HG02840 (cell line): ENCODE results near the gene PPP2R5E.

Experiments
- ATAC-seq: cut with Tn5 transposase; IDR thresholded peaks from one replicate; pipeline ENCODE4 v1.9.1; 2021; ENCODE audit warnings: mild to moderate bottlenecking, moderate library complexity, moderate number of reproducible peaks; ENCODE audit not compliant: unreplicated experiment, low FRiP score

The PPP2R5E gene

GRCh38 chr14:63474844-63475243 is 68.3 kb downstream of the PPP2R5E start:
- no peak for ATAC-seq

DNA sequence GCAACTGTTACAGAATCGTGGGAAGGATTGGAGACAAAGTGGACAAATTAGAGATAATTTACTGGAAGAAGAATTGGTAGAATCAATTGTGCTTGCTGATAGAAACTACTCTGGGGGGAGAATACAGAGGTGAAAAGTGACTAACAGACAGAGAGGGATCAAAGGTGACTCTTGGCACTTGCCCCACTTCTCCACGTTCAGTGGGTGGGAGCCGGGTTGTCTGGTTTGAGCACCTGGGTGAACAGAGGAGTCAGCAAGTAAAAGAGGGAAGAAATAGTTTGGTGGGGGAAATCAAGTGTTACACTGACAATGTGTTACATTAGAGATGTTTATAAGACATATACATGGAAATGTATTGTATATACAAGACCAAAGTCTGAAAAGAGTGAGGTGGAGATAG is 69.1 kb downstream of the PPP2R5E start:
- no peak for ATAC-seq

GRCh38 chr14:63472986-63473788 is 70.0 kb downstream of the PPP2R5E start:
- no peak for ATAC-seq

DNA sequence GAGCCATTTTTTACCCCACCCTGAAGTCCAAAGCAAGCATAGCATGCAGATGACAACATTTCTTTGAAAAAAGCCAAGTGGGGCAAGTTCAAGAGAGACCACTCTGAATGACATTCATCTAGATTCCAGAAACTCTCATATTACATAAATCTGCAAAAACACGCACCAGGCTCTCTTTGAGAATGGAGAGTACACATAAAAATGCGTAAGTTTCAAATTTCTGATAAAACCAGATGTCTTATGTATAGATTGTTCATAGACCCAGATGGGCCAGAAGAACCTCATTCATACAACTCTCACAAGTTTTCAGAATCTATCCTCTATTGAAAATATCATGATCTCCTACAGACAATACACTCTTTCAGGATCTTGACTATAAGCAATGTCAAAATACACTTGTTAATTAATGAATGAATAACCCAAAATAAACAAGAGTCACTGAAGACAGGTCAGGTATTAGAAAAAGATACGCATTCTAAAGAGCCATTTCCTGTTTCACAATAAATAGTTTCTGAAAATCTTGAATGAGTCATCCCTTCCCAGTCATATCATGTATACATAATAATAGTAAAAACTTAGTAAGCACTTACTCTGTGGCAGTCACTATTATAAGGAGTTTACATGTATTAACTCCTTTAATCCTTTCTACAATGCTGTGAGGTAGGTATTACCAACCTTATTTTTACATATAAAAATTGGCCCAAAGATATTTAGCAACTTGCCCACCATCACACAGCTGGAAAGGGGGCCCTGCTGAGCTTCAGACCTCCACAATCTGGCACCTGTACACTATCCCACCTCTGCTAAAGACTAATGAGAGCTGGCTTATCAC is 72.0 kb downstream of the PPP2R5E start:
- peak; percentile 78 for ATAC-seq

GRCh38 chr14:63468294-63468693 is 74.9 kb downstream of the PPP2R5E start:
- no peak for ATAC-seq

DNA sequence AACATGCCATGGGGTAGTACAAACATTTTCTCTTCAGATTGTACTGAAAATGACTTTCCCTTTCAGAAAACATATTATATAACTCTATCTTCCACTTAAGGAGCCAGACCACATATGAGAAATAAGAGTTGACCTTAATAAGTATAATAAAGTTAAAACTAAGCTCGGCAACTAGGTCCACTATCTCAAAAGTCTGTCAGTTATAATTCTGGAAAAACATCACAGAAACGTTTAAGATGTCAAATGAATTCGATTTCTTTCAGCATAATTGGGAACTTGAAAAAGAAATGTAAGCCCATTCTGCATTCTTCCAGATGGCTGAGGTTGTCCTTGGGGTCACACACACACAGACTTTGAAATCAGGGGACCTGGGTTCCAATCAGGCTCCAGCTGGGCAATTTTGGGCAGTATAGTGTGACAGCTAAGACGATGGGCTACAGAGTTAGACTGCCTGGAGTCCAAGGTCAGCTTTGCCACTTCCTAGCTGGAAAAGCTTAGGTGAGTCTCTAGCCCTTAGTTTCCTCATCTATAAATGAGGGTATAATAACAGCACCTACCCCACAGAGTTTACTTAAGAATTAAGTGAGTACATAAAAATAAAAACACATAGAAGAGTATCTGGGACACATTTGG is 75.6 kb downstream of the PPP2R5E start:
- no peak for ATAC-seq

GRCh38 chr14:63465347-63465746 is 77.8 kb downstream of the PPP2R5E start:
- ATAC-seq, result no peak

GRCh38 chr14:63460680-63461369 is 82.4 kb downstream of the PPP2R5E start:
- no peak for ATAC-seq

GRCh38 chr14:63459738-63460137 is 83.4 kb downstream of the PPP2R5E start:
- ATAC-seq, result no peak

DNA sequence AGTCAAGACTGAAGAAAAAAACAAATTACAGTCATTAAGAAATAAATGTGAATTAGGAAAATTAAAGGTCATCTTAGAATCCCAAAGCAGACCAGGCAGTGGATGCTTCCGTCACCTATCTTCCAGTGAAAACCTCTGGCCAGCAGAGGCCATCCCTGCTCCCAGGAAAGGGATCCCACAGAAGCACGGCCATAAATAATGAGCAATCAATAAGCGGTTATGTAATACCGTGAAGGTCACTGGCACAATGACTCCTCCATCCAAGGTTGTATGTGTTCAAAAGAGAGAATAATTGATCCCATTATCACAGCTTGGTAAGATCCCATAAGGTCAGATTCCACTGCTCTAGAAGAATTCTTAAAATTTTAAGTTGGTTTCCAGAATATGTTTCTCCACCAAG is 85.7 kb downstream of the PPP2R5E start:
- ATAC-seq, result no peak

GRCh38 chr14:63454863-63455622 is 88.1 kb downstream of the PPP2R5E start:
- no peak for ATAC-seq

- no peak for ATAC-seq
These were observed 88.7 kb downstream of the PPP2R5E start for GRCh38 chr14:63454436-63454835.

- no peak for ATAC-seq
These were observed 89.7 kb downstream of the PPP2R5E start for GRCh38 chr14:63453443-63453936.

DNA sequence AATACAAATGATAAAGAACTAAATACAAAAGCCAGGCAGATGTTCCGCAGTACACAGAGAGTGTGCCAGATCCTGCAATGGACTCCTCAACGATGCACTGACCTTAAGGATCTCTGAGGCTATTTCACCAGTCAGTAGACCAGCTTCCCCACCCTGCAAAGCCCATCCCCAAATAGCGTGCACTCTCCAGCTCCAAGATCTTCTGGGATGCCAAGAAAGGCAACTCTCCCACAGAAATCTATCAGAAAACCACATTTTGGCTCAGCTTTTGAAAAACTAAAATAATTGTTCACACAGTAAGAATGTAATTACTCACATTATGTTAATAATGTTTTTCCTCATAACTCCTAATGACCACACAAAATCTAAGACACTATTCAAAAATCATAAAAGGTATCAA is 90.4 kb downstream of the PPP2R5E start:
- no peak for ATAC-seq

DNA sequence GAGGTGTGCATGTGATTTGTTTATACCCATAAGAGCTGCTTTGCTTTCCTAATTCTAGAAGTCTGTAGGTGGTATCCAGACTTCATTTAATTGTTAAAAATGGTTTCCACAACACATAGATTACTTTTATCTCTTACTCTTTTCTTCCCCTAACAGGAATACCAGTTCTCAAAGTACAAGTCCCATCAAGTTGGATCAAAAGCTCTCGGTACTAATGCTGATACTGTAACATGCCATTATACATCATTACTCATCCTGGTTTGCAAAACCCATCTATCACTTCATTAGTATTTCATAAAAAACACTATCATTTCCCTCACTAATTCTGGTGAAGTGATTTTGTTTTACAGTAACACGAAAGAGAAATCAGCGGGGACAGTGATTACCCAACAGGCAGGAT is 94.3 kb downstream of the PPP2R5E start:
- ATAC-seq, result no peak

GRCh38 chr14:63444588-63444987 is 98.6 kb downstream of the PPP2R5E start:
- ATAC-seq, result no peak

DNA sequence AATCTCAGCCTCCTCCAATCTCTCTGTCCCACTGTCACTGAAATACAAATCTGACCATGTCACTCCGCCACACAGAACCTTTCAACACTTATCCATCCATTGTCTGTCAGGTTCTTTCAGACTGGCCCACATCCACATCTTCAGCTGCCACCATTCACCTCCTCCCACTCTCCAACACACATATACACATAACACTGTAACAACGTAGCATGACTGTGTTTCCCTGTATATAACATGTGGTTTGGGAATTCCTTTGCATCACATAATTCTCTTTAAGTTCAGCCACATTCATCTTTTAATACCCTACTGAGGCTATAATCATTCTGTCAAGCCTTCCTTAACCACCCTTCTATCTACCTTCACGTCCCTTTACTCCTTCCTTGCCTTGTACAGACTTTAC is 99.2 kb downstream of the PPP2R5E start:
- no peak for ATAC-seq

- ATAC-seq, result no peak
These were observed 99.8 kb downstream of the PPP2R5E start for GRCh38 chr14:63443361-63443760.

DNA sequence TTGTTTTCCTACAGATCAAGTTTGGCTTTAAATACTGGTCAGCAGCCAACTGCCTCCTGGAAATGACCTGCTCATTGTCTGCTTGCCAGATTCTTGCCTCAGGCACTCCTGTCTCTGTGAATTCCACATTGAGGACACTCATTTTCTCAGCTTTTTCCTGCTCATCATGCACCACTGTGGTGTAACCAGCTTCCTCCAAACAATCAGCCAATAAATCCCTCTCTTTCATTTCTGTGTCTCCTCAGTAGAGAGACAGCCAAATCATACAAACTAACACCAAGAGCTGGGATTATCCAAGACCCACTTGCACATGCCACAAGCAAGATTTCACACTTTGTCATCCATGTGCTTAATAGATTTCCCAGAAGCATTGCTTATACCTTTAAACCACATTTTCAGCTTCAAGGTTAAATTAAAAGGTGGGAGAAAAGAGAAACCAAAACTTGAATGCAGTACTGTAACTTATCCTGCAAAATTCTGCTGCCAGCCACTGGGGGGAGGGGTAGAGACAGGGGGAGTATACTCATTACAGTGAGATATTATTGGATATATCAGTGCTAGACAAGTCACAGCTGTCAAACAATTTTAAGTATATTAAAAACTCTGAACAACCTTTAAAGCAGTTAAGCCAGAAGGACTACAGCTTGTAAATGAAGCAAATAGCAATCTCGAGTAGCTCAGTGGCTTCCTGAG is 105.0 kb downstream of the PPP2R5E start:
- ATAC-seq, result no peak
